ENCODE results near the gene TGFBR2.

The TGFBR2 gene

GRCh38 chr3:30720586-30721313 is 114.3 kb downstream of the TGFBR2 start:
- DNase-seq (ENCODE audit: low read depth): no peak

GRCh38 chr3:30721314-30721634 is 114.9 kb downstream of the TGFBR2 start:
- no peak for DNase-seq (ENCODE audit: low read depth)

- DNase-seq (ENCODE audit: low read depth): no peak
Observed at GRCh38 chr3:30723211-30723610, 116.8 kb downstream of the TGFBR2 start.

GRCh38 chr3:30724863-30725262 is 118.5 kb downstream of the TGFBR2 start:
- DNase-seq (ENCODE audit: low read depth): no peak

DNA sequence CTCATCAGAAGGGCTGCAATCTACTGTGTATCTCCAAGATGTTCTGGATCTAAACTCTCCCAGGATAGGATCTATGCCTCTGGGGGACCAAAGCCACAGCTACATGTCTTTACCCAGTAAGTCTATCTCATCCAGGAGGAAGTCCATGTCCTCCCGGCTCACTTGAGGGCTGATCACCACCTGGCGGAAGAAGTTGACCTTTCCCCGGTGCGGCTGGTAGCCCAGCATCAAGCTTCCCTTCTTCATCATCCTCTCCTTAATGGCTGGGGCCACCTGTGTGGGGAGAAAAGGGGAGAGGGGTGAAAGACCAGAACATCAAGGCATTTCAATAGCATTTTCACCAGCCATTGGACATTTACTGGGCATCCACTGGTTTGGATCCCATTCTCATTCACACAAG is 121.7 kb downstream of the TGFBR2 start:
- DNase-seq (ENCODE audit: low read depth): no peak

- DNase-seq (ENCODE audit: low read depth): no peak
Observed at GRCh38 chr3:30729512-30729911, 123.1 kb downstream of the TGFBR2 start.

GRCh38 chr3:30729936-30730335 is 123.5 kb downstream of the TGFBR2 start:
- no peak for DNase-seq (ENCODE audit: low read depth)

- no peak for DNase-seq (ENCODE audit: low read depth)
Observed at GRCh38 chr3:30730967-30731366, 124.6 kb downstream of the TGFBR2 start.

DNA sequence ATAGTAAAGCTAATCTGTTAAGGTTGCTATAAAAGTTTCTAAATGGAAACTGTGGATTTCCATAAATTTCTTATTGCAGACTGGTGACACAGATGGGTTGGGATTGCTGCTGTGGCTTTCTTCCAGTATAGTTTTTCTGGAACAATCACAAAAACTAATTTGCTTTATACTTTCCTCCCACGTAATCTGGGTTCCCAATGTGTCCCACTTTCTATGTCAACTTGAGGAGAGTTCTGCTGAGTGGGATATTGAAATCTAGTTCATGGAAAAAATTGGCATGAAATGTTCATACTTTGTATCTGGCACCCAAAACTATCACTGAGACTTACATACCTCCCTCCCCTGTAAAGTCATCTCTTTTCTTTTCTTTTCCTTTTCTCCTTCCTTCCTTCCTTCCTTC is 126.8 kb downstream of the TGFBR2 start:
- DNase-seq (ENCODE audit: low read depth): no peak

- DNase-seq (ENCODE audit: low read depth): no peak
Observed at GRCh38 chr3:30733696-30734095, 127.3 kb downstream of the TGFBR2 start.

DNA sequence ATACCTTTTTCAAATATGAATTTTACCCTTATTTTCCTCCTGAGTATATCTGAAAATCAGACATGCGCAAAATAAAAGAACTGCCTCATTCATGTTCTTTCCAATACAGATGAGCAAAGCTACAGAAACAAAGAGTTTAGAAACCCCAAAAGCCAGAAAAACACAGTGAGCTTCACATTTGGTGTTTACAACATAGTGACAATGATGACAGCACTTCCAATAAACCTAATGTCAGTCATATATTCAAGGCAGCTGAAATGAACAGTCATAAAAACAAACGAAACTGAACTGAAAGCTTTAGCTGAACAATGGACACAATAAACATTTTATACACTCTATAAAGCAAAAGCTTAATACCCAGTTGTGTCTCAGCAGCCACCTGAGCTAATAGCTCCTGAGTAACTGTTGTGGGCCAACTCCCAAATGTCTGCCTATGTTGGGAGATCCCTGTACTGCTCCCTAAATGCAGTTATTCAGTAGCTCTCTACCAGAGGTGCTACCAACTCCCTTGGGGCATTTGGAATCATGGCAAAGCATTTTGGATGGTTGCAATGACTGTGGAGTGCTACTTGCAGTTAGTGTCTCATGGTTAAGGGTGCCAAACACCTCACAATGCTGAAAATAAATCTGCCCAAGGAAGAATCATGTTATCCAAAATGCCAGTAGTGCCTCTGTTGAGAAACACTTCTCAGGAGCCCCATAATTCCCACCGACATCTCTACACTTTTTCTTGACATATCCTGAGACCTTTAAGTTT is 131.5 kb downstream of the TGFBR2 start:
- DNase-seq (ENCODE audit: low read depth): no peak

DNA sequence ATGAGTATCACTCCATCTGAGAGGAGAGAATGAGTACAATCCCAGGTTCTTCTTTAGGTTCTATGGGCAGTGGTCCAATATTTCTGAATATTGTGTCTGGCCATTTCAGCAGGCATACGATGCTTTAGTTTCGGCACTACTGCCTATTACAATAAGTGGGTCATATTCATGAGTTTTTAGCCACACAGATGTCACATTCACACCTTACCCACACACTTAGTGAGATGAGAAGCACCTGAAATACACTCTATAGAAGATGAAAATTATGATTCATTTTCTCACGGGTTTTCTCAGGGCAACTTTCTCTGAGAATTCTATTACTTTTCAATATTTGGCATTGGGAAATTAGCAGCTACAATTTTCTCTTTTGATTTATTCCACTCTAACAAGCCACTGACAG is 132.2 kb downstream of the TGFBR2 start:
- DNase-seq (ENCODE audit: low read depth): no peak

DNA sequence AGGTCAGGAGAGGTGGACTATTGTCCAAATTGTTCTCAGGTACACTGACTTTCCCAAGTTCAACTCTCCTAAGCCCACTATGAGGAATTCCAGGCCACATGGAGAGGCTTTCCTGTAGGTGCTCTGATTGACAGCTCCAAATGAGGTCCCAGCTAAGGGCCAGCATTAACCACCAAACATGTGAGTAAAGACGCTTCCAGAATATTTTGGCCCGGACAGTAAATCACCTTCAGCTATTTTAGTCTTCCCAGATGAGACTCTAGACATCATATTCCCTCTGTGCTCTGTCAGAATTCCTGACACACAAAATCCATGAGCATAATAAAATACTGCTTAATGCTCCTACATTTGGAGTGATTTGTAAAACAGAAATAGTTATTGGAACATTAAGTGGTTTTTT is 135.5 kb downstream of the TGFBR2 start:
- no peak for DNase-seq (ENCODE audit: low read depth)

GRCh38 chr3:30742796-30743619 is 136.6 kb downstream of the TGFBR2 start:
- DNase-seq (ENCODE audit: low read depth): no peak

Measured in stimulated activated CD8-positive, alpha-beta memory T cell treated with anti-CD3 and anti-CD28 coated beads, Interleukin-7, amount 100 ng/mL, for 24 hours (primary cell).